IMR-90 (cell line): ENCODE measurements around the gene PTPRG. TPM values are rescaled to one million over a fixed set of nuclear protein-coding genes. Genes with fewer than 3 reads are reported as not detected.

Experiments used
- ATAC-seq: fragments of 200-7000 bp; cut with Tn5 transposase; 2 replicates; pipeline ENCODE4 v1.9.1; 2020; ENCODE audit warnings: low read depth, mild to moderate bottlenecking, moderate library complexity
- BruUV-seq: library from RNA; stranded (reverse); fragments of 400-500 nt; replicated peaks from 2 replicates; lab custom pipeline; 2021; lab: Mats Ljungman, UMichigan
- CTCF ChIA-PET: fragments of 300-600 bp; formaldehyde crosslinking; extraction: SDS; loops from one replicate; lab custom pipeline; 2021; ENCODE audit warnings: antibody characterized with exemption; lab: Yijun Ruan, JAX
- POLR2A ChIA-PET: fragments of 300-600 bp; sonication (Branson Sonifier 250); formaldehyde crosslinking; loops from one replicate; lab custom pipeline; 2022; ENCODE audit warnings: antibody characterized with exemption; ENCODE audit not compliant: unreplicated experiment; lab: Charles Lee
- DNase-seq: peaks from one replicate; pipeline ENCODE4 v3.0.0; 2013
- H2AFZ ChIP-seq: replicated peaks from 2 replicates; pipeline ENCODE3; 2013; ENCODE audit warnings: low read length, mild to moderate bottlenecking; ENCODE audit not compliant: poor library complexity
- H2AK5ac ChIP-seq: 2 replicates; pipeline ENCODE4 v1.6.1; 2013; ENCODE audit warnings: low read depth, low read length, inconsistent platforms
- H2AK9ac ChIP-seq: replicated peaks from 2 replicates; pipeline ENCODE3; 2013; ENCODE audit warnings: mild to moderate bottlenecking, low read depth, low read length, moderate library complexity; ENCODE audit not compliant: poor library complexity
- H2BK120ac ChIP-seq: 2 replicates; pipeline ENCODE4 v1.6.1; 2013; ENCODE audit warnings: low read depth, low read length, inconsistent platforms
- H2BK15ac ChIP-seq: 3 replicates; pipeline ENCODE4 v1.6.1; 2013; ENCODE audit warnings: low read depth, low read length, inconsistent platforms
- H2BK20ac ChIP-seq: 2 replicates; pipeline ENCODE4 v1.6.1; 2013; ENCODE audit warnings: low read depth, mild to moderate bottlenecking, inconsistent platforms, low read length, moderate library complexity
- H2BK5ac ChIP-seq: 2 replicates; pipeline ENCODE4 v1.6.1; 2013; ENCODE audit warnings: mild to moderate bottlenecking, low read depth, low read length, inconsistent platforms; ENCODE audit not compliant: poor library complexity, severe bottlenecking
- H3K14ac ChIP-seq: replicated peaks from 2 replicates; pipeline ENCODE4 v1.6.1; 2013; ENCODE audit warnings: low read depth, low read length, inconsistent platforms
- H3K18ac ChIP-seq: 2 replicates; pipeline ENCODE4 v1.6.1; 2013; ENCODE audit warnings: low read depth, low read length, control low read depth
- H3K23ac ChIP-seq: 2 replicates; pipeline ENCODE4 v1.6.1; 2013; ENCODE audit warnings: low read depth, low read length, inconsistent platforms
- H3K27ac ChIP-seq: 2 replicates; pipeline ENCODE4 v1.5.1; 2013; ENCODE audit warnings: mild to moderate bottlenecking, control low read depth, low read length; ENCODE audit not compliant: insufficient read depth
- H3K27me3 ChIP-seq: 2 replicates; pipeline ENCODE4 v1.6.1; 2013; ENCODE audit warnings: low read length; ENCODE audit not compliant: control insufficient read depth, insufficient read depth
- H3K36me3 ChIP-seq: 2 replicates; pipeline ENCODE4 v1.6.1; 2013; ENCODE audit warnings: low read length, mixed read lengths; ENCODE audit not compliant: control insufficient read depth, insufficient read depth
- H3K4ac ChIP-seq: 2 replicates; pipeline ENCODE4 v1.6.1; 2013; ENCODE audit warnings: low read depth, low read length, inconsistent platforms
- H3K4me1 ChIP-seq: 2 replicates; pipeline ENCODE4 v1.6.1; 2013; ENCODE audit warnings: low read length, mixed read lengths; ENCODE audit not compliant: control insufficient read depth, insufficient read depth
- H3K4me2 ChIP-seq: 2 replicates; pipeline ENCODE4 v1.6.1; 2013; ENCODE audit warnings: low read depth, mild to moderate bottlenecking, control low read depth, low read length, moderate library complexity
- H3K4me3 ChIP-seq: 2 replicates; pipeline ENCODE4 v1.5.1; 2013; ENCODE audit warnings: low read depth, mild to moderate bottlenecking, control low read depth, low read length, moderate library complexity; ENCODE audit not compliant: insufficient read depth
- H3K56ac ChIP-seq: 2 replicates; pipeline ENCODE4 v1.6.1; 2013; ENCODE audit warnings: low read length, inconsistent platforms; ENCODE audit not compliant: insufficient read depth; ENCODE audit errors: extremely low read depth
- H3K79me1 ChIP-seq, 2 experiments: 2 replicates each; pipeline ENCODE4 v1.6.1; 2013; ENCODE audit warnings: low read length in 2 of 2, inconsistent platforms in 1 of 2, low read depth in 1 of 2
- H3K9ac ChIP-seq: 2 replicates; pipeline ENCODE4 v1.6.1; 2013; ENCODE audit warnings: low read depth, low read length, control low read depth
- H3K9me1 ChIP-seq: 2 replicates; pipeline ENCODE4 v1.6.1; 2013; ENCODE audit warnings: low read length, inconsistent platforms; ENCODE audit not compliant: insufficient read depth
- H3K9me3 ChIP-seq: 2 replicates; pipeline ENCODE4 v1.6.1; 2013; ENCODE audit warnings: low read length; ENCODE audit not compliant: control insufficient read depth, insufficient read depth
- H4K20me1 ChIP-seq: 2 replicates; pipeline ENCODE4 v1.6.1; 2013; ENCODE audit warnings: low read length, inconsistent platforms; ENCODE audit not compliant: insufficient read depth
- H4K5ac ChIP-seq: 2 replicates; pipeline ENCODE4 v1.6.1; 2013; ENCODE audit warnings: mild to moderate bottlenecking, low read depth, low read length, control low read depth
- H4K8ac ChIP-seq, 2 experiments: 2 replicates each; pipeline ENCODE4 v1.6.1; 2013; ENCODE audit warnings: low read depth in 2 of 2, low read length in 2 of 2, control low read depth in 1 of 2, inconsistent platforms in 1 of 2
- H4K91ac ChIP-seq: 2 replicates; pipeline ENCODE4 v1.6.1; 2013; ENCODE audit warnings: low read depth, low read length, inconsistent platforms; ENCODE audit not compliant: insufficient read depth
- BHLHE40 ChIP-seq: fragments of 150-350 bp; IDR thresholded peaks from 2 replicates; pipeline ENCODE4 v1.6.1; 2016; ENCODE audit warnings: mild to moderate bottlenecking, low read depth, low read length
- CEBPB ChIP-seq: IDR thresholded peaks from 2 replicates; pipeline ENCODE4 v1.6.1; 2012; ENCODE audit warnings: low read depth, low read length, improper control_type of control experiment
- CTCF ChIP-seq: conservative IDR thresholded peaks from 2 replicates; pipeline ENCODE4 v1.5.1; 2012; ENCODE audit warnings: mild to moderate bottlenecking, low read depth, low read length, improper control_type of control experiment
- FOS ChIP-seq: fragments of 150-350 bp; IDR thresholded peaks from 2 replicates; pipeline ENCODE4 v1.6.1; 2016; ENCODE audit warnings: low read depth, low read length
- MAFK ChIP-seq: IDR thresholded peaks from 2 replicates; pipeline ENCODE4 v1.6.1; 2012; ENCODE audit warnings: low read depth, low read length, improper control_type of control experiment
- MAZ ChIP-seq: IDR thresholded peaks from 2 replicates; pipeline ENCODE4 v1.6.1; 2012; ENCODE audit warnings: low read depth, mild to moderate bottlenecking, low read length, improper control_type of control experiment, moderate library complexity, borderline replicate concordance
- MXI1 ChIP-seq: IDR thresholded peaks from 2 replicates; pipeline ENCODE4 v1.6.1; 2012; ENCODE audit warnings: low read depth, mild to moderate bottlenecking, low read length, moderate library complexity, borderline replicate concordance
- NFE2L2 ChIP-seq: fragments of 150-350 bp; IDR thresholded peaks from 2 replicates; pipeline ENCODE4 v1.6.1; 2016; ENCODE audit warnings: low read depth, mild to moderate bottlenecking, low read length
- POLR2A ChIP-seq: IDR thresholded peaks from 2 replicates; pipeline ENCODE4 v1.6.1; 2012; ENCODE audit warnings: mild to moderate bottlenecking, low read depth, low read length
- RAD21 ChIP-seq: IDR thresholded peaks from 2 replicates; pipeline ENCODE4 v1.6.1; 2012; ENCODE audit warnings: low read length, improper control_type of control experiment
- RCOR1 ChIP-seq: IDR thresholded peaks from 2 replicates; pipeline ENCODE4 v1.6.1; 2012; ENCODE audit warnings: mild to moderate bottlenecking, low read length, improper control_type of control experiment; ENCODE audit not compliant: insufficient replicate concordance
- RFX5 ChIP-seq: IDR thresholded peaks from 2 replicates; pipeline ENCODE4 v1.8.0; 2012; ENCODE audit warnings: low read depth, mild to moderate bottlenecking, low read length, moderate library complexity
- SMC3 ChIP-seq: fragments of 150-350 bp; IDR thresholded peaks from 2 replicates; pipeline ENCODE4 v1.6.1; 2016; ENCODE audit warnings: low read depth, mild to moderate bottlenecking, antibody characterized with exemption, low read length, moderate library complexity
- WGBS, 2 experiments: methylation state at CpG; one replicate each; pipeline versions ENCODE4 v1.1.5 to v1.1.7; 2013; ENCODE audit warnings: missing lambda C conversion rate in 2 of 2; ENCODE audit not compliant: insufficient read length in 1 of 2; ENCODE audit errors: extremely low coverage in 2 of 2; 5-methylcytosine and 5-hydroxymethylcytosine counted together
- dilution Hi-C: fragments of 300-500 bp; cut with HindIII; formaldehyde crosslinking; loops from one replicate; pipeline ENCODE4 v1.14.3; 2018; ENCODE audit warnings: low sequenced_read_pairs; ENCODE audit not compliant: unreplicated experiment
- in situ Hi-C: fragments of 300-500 bp; cut with MboI; formaldehyde crosslinking; loops from 3 replicates; pipeline ENCODE4 v1.14.3; 2019; ENCODE audit warnings: low sequenced_read_pairs, inconsistent platforms, mixed read lengths
- intact Hi-C: fragments of 100-400 bp; cut with micrococcal nuclease; formaldehyde crosslinking; loops from 2 replicates; pipeline ENCODE4 v1.10.0; 2022
- polyA plus RNA-seq, 3 experiments: library from polyadenylated mRNA; depleted of rRNA; stranded (reverse); fragments of >200 nt; gene quantifications; 2 replicates each; pipeline ENCODE4 v1.2.3, GENCODE V29; 2012; ENCODE audit warnings: low replicate concordance in 1 of 3
- total RNA-seq: library from RNA; depleted of rRNA; stranded (reverse); fragments of >200 nt; gene quantifications from 2 replicates; pipeline ENCODE4 v1.2.3, GENCODE V29; 2012
- TF ChIP-seq, protein P1 (sequence below): fragments of 150-350 bp; IDR thresholded peaks from 2 replicates; pipeline ENCODE4 v1.6.1; 2017; ENCODE audit warnings: mild to moderate bottlenecking, antibody characterized with exemption, low read length, low read depth

Gene PTPRG
- total and polyA plus RNA-seq, 2 of the 4 experiments (the other 2 are of a cell fraction): 7.7 to 31.0 TPM

- H3K14ac ChIP-seq: peak overlapping the region; percentile 78
- H4K5ac ChIP-seq: peak overlapping the region; percentile 22; the same call in 1 of the 2 replicates
- peak overlapping the region; percentile 38 for H2AK9ac ChIP-seq
- no peaks in the 10 kb centered on the region for H3K27me3 ChIP-seq
- H3K4me1 ChIP-seq: peaks cover 2% of the 10 kb centered on the region; the same call in 1 of the 2 replicates
- H3K79me1 ChIP-seq: peaks cover 12 to 67% of the 10 kb centered on the region in 2 experiments
- dilution Hi-C loops: no loop called here
- H3K4me3 ChIP-seq: peak overlapping the region; percentile 99
- in situ Hi-C loops: loop anchor here (5.0 kb wide), 1 partner anchor 623 kb away; no protein-coding TSS in a partner anchor
- H2BK120ac ChIP-seq: peak overlapping the region; percentile 81
- H2AK5ac ChIP-seq: peak overlapping the region; percentile 74
- H2AFZ ChIP-seq: peak overlapping the region; percentile 89
- ATAC-seq (peak; percentile 46), DNase-seq (peak; percentile 61)
- H4K20me1 ChIP-seq: peaks cover 41% of the 10 kb centered on the region
- H3K56ac ChIP-seq: peak overlapping the region; percentile 57; the same call in 1 of the 2 replicates
- H3K18ac ChIP-seq: peak overlapping the region; percentile 34; the same call in 1 of the 2 replicates
- H2BK15ac ChIP-seq: peak overlapping the region; percentile 59; the same call in 1 of the 3 replicates
- H3K23ac ChIP-seq: peak overlapping the region; percentile 97
- intact Hi-C loops: loop anchor here (1.0 to 10.0 kb wide), 11 partner anchors 63 to 624 kb away; no protein-coding TSS in a partner anchor
- H2BK5ac ChIP-seq: peak overlapping the region; percentile 43
- BruUV-seq: no TSS peak
- H3K27ac ChIP-seq: peak overlapping the region; percentile 51
- H3K4ac ChIP-seq: peak overlapping the region; percentile 76
- peak overlapping the region; percentile 100 for H3K9ac ChIP-seq
- no peaks in the 10 kb centered on the region for H3K9me3 ChIP-seq
- H4K8ac ChIP-seq: peak overlapping the region; percentile 44 to 69; a peak in 2 of 4 replicates
- no peaks in the 10 kb centered on the region for H3K36me3 ChIP-seq
- 0% methylated on average over 10 of the region's 40 CpGs; no CpG with 5 or more reads in 1 of the 2 experiments for WGBS, 2 experiments
- peak overlapping the region; percentile 91 for H3K4me2 ChIP-seq
- ChIA-PET CTCF (interaction anchor here (0.6 to 2.6 kb wide), 19 partner anchors 8 to 627 kb away, joined by 3 to 13 read pairs (median 4); no protein-coding TSS in a partner anchor), POLR2A (interaction anchor here (1.5 kb wide), 1 partner anchor 99 kb away, joined by 3 read pairs; no protein-coding TSS in a partner anchor)
- H2BK20ac ChIP-seq: peak overlapping the region; percentile 24; the same call in 1 of the 2 replicates
- peak overlapping the region; percentile 57 for H4K91ac ChIP-seq
- no peaks in the 10 kb centered on the region for H3K9me1 ChIP-seq
- TF ChIP-seq SMC3 (peak; percentile 77), MAFK (no peak), CEBPB (no peak), RCOR1 (no peak), MXI1 (0 out of 2 replicates have a peak, but pooled peaks have one; percentile 23), FOS (no peak), NFE2L2 (no peak), RFX5 (no peak), POLR2A (no peak), RAD21 (peak; percentile 87), BHLHE40 (peak; percentile 64; the same call in 1 of the 2 replicates), MAZ (0 out of 2 replicates have a peak, but pooled peaks have one; percentile 38), CTCF (peak; percentile 85)
- TF ChIP-seq, protein P1, sequence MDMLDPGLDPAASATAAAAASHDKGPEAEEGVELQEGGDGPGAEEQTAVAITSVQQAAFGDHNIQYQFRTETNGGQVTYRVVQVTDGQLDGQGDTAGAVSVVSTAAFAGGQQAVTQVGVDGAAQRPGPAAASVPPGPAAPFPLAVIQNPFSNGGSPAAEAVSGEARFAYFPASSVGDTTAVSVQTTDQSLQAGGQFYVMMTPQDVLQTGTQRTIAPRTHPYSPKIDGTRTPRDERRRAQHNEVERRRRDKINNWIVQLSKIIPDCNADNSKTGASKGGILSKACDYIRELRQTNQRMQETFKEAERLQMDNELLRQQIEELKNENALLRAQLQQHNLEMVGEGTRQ: 0 out of 2 replicates have a peak, but pooled peaks have one; percentile 21
Observed at GRCh38 chr3:61564395-61565059, 3.2 kb downstream of the PTPRG start.
